CD4-positive, alpha-beta memory T cell (primary cell): ENCODE results near the gene SRGAP3. TPM values are rescaled to one million over a fixed set of nuclear protein-coding genes. Genes with fewer than 3 reads are reported as not detected.

ENCODE experiments used
- CTCF ChIA-PET: fragments of 350-600 bp; sonication (Branson Sonifier 250); formaldehyde crosslinking; loops from one replicate; lab custom pipeline; 2021; ENCODE audit warnings: inconsistent platforms; ENCODE audit not compliant: partially characterized antibody; lab: Charles Lee
- POLR2A ChIA-PET: fragments of 350-600 bp; sonication (Branson Sonifier 250); formaldehyde crosslinking; loops from one replicate; lab custom pipeline; 2021; ENCODE audit not compliant: partially characterized antibody; lab: Charles Lee
- DNase-seq, 5 donors: peaks; one replicate each; pipeline versions ENCODE4 v3.0.0 to v3.0.0-alpha.2; 2020 to 2022; ENCODE audit warnings: mixed read lengths in 1 of 5
- H3K27ac ChIP-seq: one replicate; pipeline ENCODE4 v1.7.0; 2013; ENCODE audit warnings: low read depth, low read length
- H3K27me3 ChIP-seq: 2 replicates; pipeline ENCODE4 v1.7.0; 2013; ENCODE audit warnings: mild to moderate bottlenecking, low read length, moderate library complexity; ENCODE audit not compliant: insufficient read depth
- H3K36me3 ChIP-seq: 2 replicates; pipeline ENCODE4 v1.7.0; 2013; ENCODE audit warnings: mild to moderate bottlenecking, low read length, moderate library complexity; ENCODE audit not compliant: insufficient read depth
- H3K4me1 ChIP-seq: 2 replicates; pipeline ENCODE4 v1.7.0; 2013; ENCODE audit warnings: mild to moderate bottlenecking, low read length, moderate library complexity; ENCODE audit not compliant: insufficient read depth
- H3K4me3 ChIP-seq, 2 donors: one replicate each; pipeline ENCODE4 v1.7.0; 2013; ENCODE audit warnings: low read length in 2 of 2, mild to moderate bottlenecking in 1 of 2
- H3K9me3 ChIP-seq, 2 donors: one replicate each; pipeline ENCODE4 v1.7.0; 2013; ENCODE audit warnings: low read length in 2 of 2, control low read depth in 1 of 2; ENCODE audit not compliant: control insufficient read depth in 1 of 2
- H3K27ac Mint-ChIP-seq, 7 donors: one replicate each; pipeline ENCODE4 v1.8.0; 2020 to 2021; ENCODE audit warnings: mixed read lengths in 7 of 7, mild to moderate bottlenecking in 6 of 7, inconsistent platforms in 3 of 7, moderate library complexity in 3 of 7
- H3K27me3 Mint-ChIP-seq, 2 donors: one replicate each; pipeline ENCODE4 v1.8.0; 2020 to 2021; ENCODE audit warnings: mixed read lengths in 2 of 2
- H3K36me3 Mint-ChIP-seq, 2 donors: one replicate each; pipeline ENCODE4 v1.8.0; 2020 to 2021; ENCODE audit warnings: mixed read lengths in 2 of 2, inconsistent platforms in 1 of 2, mild to moderate bottlenecking in 1 of 2
- H3K4me1 Mint-ChIP-seq, 4 donors: one replicate each; pipeline ENCODE4 v1.8.0; 2020 to 2021; ENCODE audit warnings: mixed read lengths in 4 of 4, mild to moderate bottlenecking in 1 of 4
- H3K4me3 Mint-ChIP-seq, 8 donors: one replicate each; pipeline ENCODE4 v1.8.0; 2020 to 2021; ENCODE audit warnings: mixed read lengths in 8 of 8, mild to moderate bottlenecking in 7 of 8, moderate library complexity in 6 of 8, inconsistent platforms in 3 of 8
- H3K9me3 Mint-ChIP-seq, 8 donors: one replicate each; pipeline ENCODE4 v1.8.0; 2020 to 2021; ENCODE audit warnings: mixed read lengths in 8 of 8, mild to moderate bottlenecking in 5 of 8, inconsistent platforms in 3 of 8, moderate library complexity in 1 of 8
- intact Hi-C: fragments of 100-400 bp; cut with micrococcal nuclease; formaldehyde crosslinking; loops from one replicate; pipeline ENCODE4 v1.15.1; 2023
- polyA plus RNA-seq, 2 donors: library from polyadenylated mRNA; unstranded; fragments of 300-500 nt; fragmentation: Illumina TruSeq; gene quantifications; one replicate each; pipeline ENCODE4 v1.2.3, GENCODE V29; 2021
- total RNA-seq, 2 experiments: library from RNA; stranded (reverse); gene quantifications; one replicate each; pipeline ENCODE4 v1.2.3, GENCODE V29; 2021

SRGAP3 gene
- total and polyA plus RNA-seq, 4 experiments from 2014 or later = 0.35 to 2.4 (median 1.7) TPM

DNA sequence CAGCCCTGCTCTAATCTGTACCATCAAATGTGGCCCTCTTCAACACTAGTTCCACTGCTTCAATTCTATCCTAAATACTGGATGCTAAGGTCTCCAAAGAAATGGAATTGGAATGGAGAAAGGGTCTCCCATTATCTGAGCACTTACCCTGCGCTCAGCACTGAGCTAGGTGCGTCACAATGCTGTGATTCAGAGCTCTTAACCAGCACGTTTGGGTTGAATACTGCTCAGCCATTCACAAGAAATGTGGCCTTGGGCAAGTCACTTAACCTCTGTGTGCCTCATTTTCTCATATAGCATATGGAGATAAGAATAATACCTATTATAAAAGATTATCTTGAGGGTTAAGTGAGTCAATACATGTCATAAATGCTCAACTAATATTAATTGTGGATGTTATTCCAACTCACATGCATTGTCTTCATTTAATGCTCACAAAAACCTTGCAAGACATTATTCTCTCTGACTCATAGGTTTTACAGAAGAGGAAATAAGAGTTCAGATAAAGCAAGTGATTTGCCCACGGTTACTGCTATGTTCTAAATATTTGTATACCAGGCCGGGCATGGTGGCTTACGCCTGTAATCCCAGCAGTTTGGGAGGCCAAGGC lies 27.4 kb upstream of the SRGAP3 start:
- DNase-seq = no peak
- H3K9me3 Mint-ChIP-seq = peaks cover 0 to 7% (median 4%) of the 10 kb centered on the region in 8 donors
- Histone ChIP-seq H3K27ac (no peak overlapping the region), H3K4me3 (no peak overlapping the region), H3K36me3 (no peaks in the 10 kb centered on the region), H3K9me3 (no peaks in the 10 kb centered on the region), H3K27me3 (no peaks in the 10 kb centered on the region), H3K4me1 (no peaks in the 10 kb centered on the region)
- H3K36me3 Mint-ChIP-seq = peaks cover 0 to 3% of the 10 kb centered on the region in 2 donors
- intact Hi-C loops = no loop called here
- ChIA-PET CTCF (interaction anchor here (0.7 kb wide), 1 partner anchor 118 kb away, joined by 3 read pairs; no protein-coding TSS in a partner anchor), POLR2A (no interaction called here)
- H3K27me3 Mint-ChIP-seq = peaks cover 1 to 5% of the 10 kb centered on the region in 2 donors
- no peaks in the 10 kb centered on the region for H3K4me1 Mint-ChIP-seq
- peak overlapping the region in 1 of 8 donors; percentile 18 for H3K4me3 Mint-ChIP-seq
- no peak overlapping the region for H3K27ac Mint-ChIP-seq

DNA sequence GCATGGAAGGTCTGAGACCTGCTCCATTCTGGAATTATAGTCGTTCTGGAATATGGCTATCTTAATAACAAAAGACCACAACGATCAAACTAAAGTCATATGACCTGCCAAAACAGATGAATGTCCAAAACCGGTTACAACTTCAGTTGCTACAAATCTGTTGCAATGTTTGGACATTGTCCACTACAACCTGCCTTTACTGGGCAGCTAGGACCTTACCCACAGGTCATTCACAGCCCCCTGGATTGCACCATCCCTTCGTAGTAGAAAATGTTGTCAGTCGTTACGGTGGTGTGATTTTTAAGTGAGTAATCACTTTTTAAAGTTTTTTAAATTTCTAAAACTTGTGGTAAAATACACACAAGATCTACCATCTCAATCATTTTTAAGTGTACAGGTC lies 22.5 kb upstream of the SRGAP3 start:
- Histone ChIP-seq H3K27ac (no peak overlapping the region), H3K4me1 (no peaks in the 10 kb centered on the region), H3K9me3 (no peaks in the 10 kb centered on the region), H3K4me3 (no peak overlapping the region), H3K27me3 (no peaks in the 10 kb centered on the region), H3K36me3 (no peaks in the 10 kb centered on the region)
- DNase-seq = no peak
- Mint-ChIP-seq H3K4me3 (no peak overlapping the region), H3K27ac (no peak overlapping the region), H3K4me1 (peaks cover 0 to 2% (median 0%) of the 10 kb centered on the region in 4 donors), H3K9me3 (peaks cover 0 to 7% (median 4%) of the 10 kb centered on the region in 8 donors), H3K36me3 (peaks cover 0 to 3% of the 10 kb centered on the region in 2 donors), H3K27me3 (peaks cover 1 to 4% of the 10 kb centered on the region in 2 donors)
- intact Hi-C loops = no loop called here
- ChIA-PET CTCF (no interaction called here), POLR2A (no interaction called here)

DNA sequence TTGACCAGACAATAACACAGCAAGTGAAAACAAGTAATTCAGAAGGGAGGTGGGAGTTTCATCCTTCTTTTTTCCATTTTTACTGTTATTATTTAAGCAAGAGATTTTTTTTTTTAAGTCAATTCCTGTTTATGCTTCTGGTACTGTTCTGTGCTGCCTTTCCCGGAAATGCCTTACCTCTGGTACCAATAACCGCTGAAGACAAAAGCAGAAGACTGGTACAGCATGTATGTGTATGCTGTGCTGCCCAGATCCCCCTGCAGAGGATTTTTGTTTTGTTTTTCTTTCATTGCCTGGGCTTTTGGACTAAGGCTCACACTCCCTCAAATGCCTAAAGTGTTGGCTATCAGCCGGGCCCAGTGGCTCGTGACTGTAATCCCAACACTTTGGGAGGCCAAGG lies 21.3 kb upstream of the SRGAP3 start:
- ChIA-PET CTCF (no interaction called here), POLR2A (no interaction called here)
- no peak overlapping the region for H3K27ac ChIP-seq
- no peaks in the 10 kb centered on the region for H3K27me3 ChIP-seq
- Mint-ChIP-seq H3K9me3 (peaks cover 0 to 7% (median 3%) of the 10 kb centered on the region in 8 donors), H3K27ac (no peak overlapping the region), H3K4me1 (peaks cover 0 to 2% (median 0%) of the 10 kb centered on the region in 4 donors), H3K27me3 (peaks cover 3 to 4% of the 10 kb centered on the region in 2 donors), H3K36me3 (peaks cover 0 to 3% of the 10 kb centered on the region in 2 donors), H3K4me3 (no peak overlapping the region)
- no peaks in the 10 kb centered on the region for H3K9me3 ChIP-seq
- H3K4me3 ChIP-seq = no peak overlapping the region
- intact Hi-C loops = no loop called here
- no peaks in the 10 kb centered on the region for H3K36me3 ChIP-seq
- no peak for DNase-seq
- H3K4me1 ChIP-seq = no peaks in the 10 kb centered on the region

DNA sequence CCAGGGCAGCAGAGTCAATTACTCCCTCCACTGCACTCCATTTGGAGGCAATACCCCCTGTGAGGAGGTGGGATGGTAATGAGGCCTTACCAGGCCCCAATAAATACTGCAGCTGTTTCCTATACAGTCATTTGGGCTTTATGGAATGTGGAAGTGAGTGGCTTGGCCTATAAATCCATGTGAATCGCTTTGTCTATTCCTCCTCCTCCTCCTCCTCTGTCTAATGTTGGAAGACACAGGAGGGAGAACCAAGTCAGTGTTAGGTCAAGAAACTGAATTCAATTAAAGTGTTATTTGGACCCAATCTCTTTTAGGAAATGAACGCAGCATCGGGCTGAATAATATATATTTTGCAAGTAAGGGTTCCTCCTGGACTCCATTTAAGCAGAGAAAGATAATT lies 17.3 kb upstream of the SRGAP3 start:
- no peak overlapping the region for H3K4me3 Mint-ChIP-seq
- no peak overlapping the region for H3K27ac Mint-ChIP-seq
- H3K9me3 ChIP-seq = no peaks in the 10 kb centered on the region
- CTCF ChIA-PET = no interaction called here
- H3K4me1 Mint-ChIP-seq = peaks cover 0 to 2% (median 0%) of the 10 kb centered on the region in 4 donors
- POLR2A ChIA-PET = no interaction called here
- peaks cover 0 to 2% of the 10 kb centered on the region in 2 donors for H3K27me3 Mint-ChIP-seq
- H3K36me3 ChIP-seq = no peaks in the 10 kb centered on the region
- intact Hi-C loops = no loop called here
- H3K36me3 Mint-ChIP-seq = no peaks in the 10 kb centered on the region
- no peak overlapping the region for H3K4me3 ChIP-seq
- H3K27ac ChIP-seq = no peak overlapping the region
- peaks cover 0 to 3% (median 0%) of the 10 kb centered on the region in 8 donors for H3K9me3 Mint-ChIP-seq
- no peak for DNase-seq
- H3K27me3 ChIP-seq = no peaks in the 10 kb centered on the region
- H3K4me1 ChIP-seq = no peaks in the 10 kb centered on the region

DNA sequence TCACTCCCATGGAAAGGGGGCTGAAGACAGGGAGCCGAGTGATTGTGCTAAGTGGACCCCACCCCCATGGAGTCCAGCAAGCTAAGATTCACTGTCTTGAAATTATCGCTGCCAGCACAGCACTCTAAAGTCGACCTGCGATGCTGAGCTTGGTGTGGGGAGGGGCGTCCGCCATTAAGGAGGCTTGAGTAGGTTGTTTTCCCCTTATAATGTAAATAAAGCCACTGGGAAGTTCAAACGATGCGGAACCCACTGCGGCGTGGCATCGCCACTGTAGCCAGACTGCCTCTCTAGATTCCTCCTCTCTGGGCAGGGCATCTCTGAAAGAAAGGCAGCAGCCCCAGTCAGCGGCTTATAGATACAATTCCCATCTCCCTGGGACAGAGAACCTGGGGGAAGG lies 10.9 kb upstream of the SRGAP3 start:
- Mint-ChIP-seq H3K27me3 (peaks cover 0 to 8% of the 10 kb centered on the region in 2 donors), H3K4me3 (no peak overlapping the region), H3K4me1 (no peaks in the 10 kb centered on the region), H3K36me3 (peaks cover 2 to 4% of the 10 kb centered on the region in 2 donors), H3K9me3 (peaks cover 0 to 15% (median 8%) of the 10 kb centered on the region in 8 donors), H3K27ac (no peak overlapping the region)
- intact Hi-C loops = no loop called here
- Histone ChIP-seq H3K27me3 (no peaks in the 10 kb centered on the region), H3K4me3 (no peak overlapping the region), H3K27ac (no peak overlapping the region), H3K4me1 (no peaks in the 10 kb centered on the region), H3K36me3 (no peaks in the 10 kb centered on the region), H3K9me3 (no peaks in the 10 kb centered on the region)
- CTCF ChIA-PET = no interaction called here
- DNase-seq = no peak
- POLR2A ChIA-PET = no interaction called here

DNA sequence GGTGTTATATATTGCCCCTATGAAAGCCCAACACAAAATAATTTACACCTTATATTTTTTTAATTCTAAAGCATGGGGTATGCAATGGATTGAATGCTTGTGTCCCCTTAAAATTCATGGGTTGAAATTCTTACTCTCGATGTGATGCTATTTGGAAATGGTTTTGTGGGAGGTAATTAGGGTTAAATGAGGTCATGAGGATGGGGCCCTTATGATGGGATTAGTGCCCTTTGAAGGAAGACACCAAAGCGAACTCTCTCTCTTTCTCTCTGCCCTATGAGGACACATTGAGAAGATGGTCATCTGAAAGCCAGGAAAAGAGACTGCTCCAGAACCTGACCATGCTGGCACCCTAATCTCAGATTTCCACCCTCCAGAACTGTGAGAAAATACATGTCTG lies 7.6 kb upstream of the SRGAP3 start:
- no peak for DNase-seq
- no peaks in the 10 kb centered on the region for H3K9me3 ChIP-seq
- H3K9me3 Mint-ChIP-seq = peaks cover 0 to 12% (median 8%) of the 10 kb centered on the region in 8 donors
- H3K36me3 Mint-ChIP-seq = peaks cover 2 to 4% of the 10 kb centered on the region in 2 donors
- H3K27me3 ChIP-seq = no peaks in the 10 kb centered on the region
- no peak overlapping the region for H3K4me3 Mint-ChIP-seq
- H3K27ac ChIP-seq = no peak overlapping the region
- no peak overlapping the region for H3K27ac Mint-ChIP-seq
- no peak overlapping the region for H3K4me3 ChIP-seq
- CTCF ChIA-PET = interaction anchor here (0.6 to 0.7 kb wide), 2 partner anchors 10 to 270 kb away, joined by 3 to 7 read pairs; no protein-coding TSS in a partner anchor
- intact Hi-C loops = no loop called here
- no peaks in the 10 kb centered on the region for H3K4me1 ChIP-seq
- H3K36me3 ChIP-seq = no peaks in the 10 kb centered on the region
- no peaks in the 10 kb centered on the region for H3K4me1 Mint-ChIP-seq
- POLR2A ChIA-PET = no interaction called here
- H3K27me3 Mint-ChIP-seq = peaks cover 3 to 17% of the 10 kb centered on the region in 2 donors

DNA sequence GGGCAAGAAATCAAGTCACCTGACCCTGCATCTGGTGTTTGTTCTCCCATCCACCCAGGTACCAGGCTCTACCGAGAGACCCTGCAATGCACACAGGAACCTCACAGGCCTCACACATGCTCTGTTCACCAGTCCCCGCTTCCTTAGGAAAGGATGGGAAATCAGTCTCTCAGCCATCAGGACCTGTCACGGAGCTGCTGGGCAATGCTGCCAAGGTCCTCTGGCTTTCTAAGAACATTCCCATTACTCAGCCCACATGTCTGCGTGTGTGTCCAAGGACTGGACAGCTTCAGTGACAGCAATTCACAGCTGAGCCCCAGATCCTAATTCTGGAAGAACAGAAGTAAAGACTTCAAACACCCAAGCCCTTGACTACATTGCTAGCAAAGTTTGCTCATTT lies 6.5 kb upstream of the SRGAP3 start:
- H3K36me3 Mint-ChIP-seq = peaks cover 2 to 4% of the 10 kb centered on the region in 2 donors
- H3K4me1 ChIP-seq = no peaks in the 10 kb centered on the region
- ChIA-PET CTCF (no interaction called here), POLR2A (no interaction called here)
- no peaks in the 10 kb centered on the region for H3K36me3 ChIP-seq
- no peak for DNase-seq
- H3K4me1 Mint-ChIP-seq = no peaks in the 10 kb centered on the region
- no peaks in the 10 kb centered on the region for H3K27me3 ChIP-seq
- H3K27me3 Mint-ChIP-seq = peaks cover 5 to 17% of the 10 kb centered on the region in 2 donors
- no peak overlapping the region for H3K27ac ChIP-seq
- H3K4me3 Mint-ChIP-seq = no peak overlapping the region
- H3K27ac Mint-ChIP-seq = no peak overlapping the region
- peaks cover 0 to 12% (median 8%) of the 10 kb centered on the region in 8 donors for H3K9me3 Mint-ChIP-seq
- intact Hi-C loops = no loop called here
- no peaks in the 10 kb centered on the region for H3K9me3 ChIP-seq
- no peak overlapping the region for H3K4me3 ChIP-seq
